Endothelial cell (in vitro differentiated cells): ENCODE data around the gene ZNF652. TPM values are rescaled to one million over a fixed set of nuclear protein-coding genes. Genes with fewer than 3 reads are reported as not detected.
"Not testable (repeated sequence)": the region's sequence is repeated elsewhere in the genome, so short reads cannot be mapped to it uniquely, and the experiment has no call there.

Source experiments
- DNase-seq: peaks from one replicate; pipeline ENCODE4 v3.0.0; 2021; ENCODE audit warnings: low spot score
- H3K27ac Mint-ChIP-seq: one replicate; pipeline ENCODE4 v1.8.0; 2021; ENCODE audit warnings: mixed read lengths, inconsistent platforms; ENCODE audit not compliant: unreplicated experiment
- H3K27me3 Mint-ChIP-seq: one replicate; pipeline ENCODE4 v1.8.0; 2021; ENCODE audit warnings: mild to moderate bottlenecking, moderate library complexity, mixed read lengths, inconsistent platforms; ENCODE audit not compliant: unreplicated experiment
- H3K36me3 Mint-ChIP-seq: one replicate; pipeline ENCODE4 v1.8.0; 2021; ENCODE audit warnings: mild to moderate bottlenecking, low read depth, mixed read lengths, inconsistent platforms; ENCODE audit not compliant: unreplicated experiment
- H3K4me1 Mint-ChIP-seq: one replicate; pipeline ENCODE4 v1.8.0; 2021; ENCODE audit warnings: mild to moderate bottlenecking, mixed read lengths, inconsistent platforms; ENCODE audit not compliant: unreplicated experiment
- H3K4me3 Mint-ChIP-seq: one replicate; pipeline ENCODE4 v1.8.0; 2021; ENCODE audit warnings: mild to moderate bottlenecking, mixed read lengths, inconsistent platforms; ENCODE audit not compliant: unreplicated experiment
- H3K9me3 Mint-ChIP-seq: one replicate; pipeline ENCODE4 v1.8.0; 2021; ENCODE audit warnings: mixed read lengths, inconsistent platforms; ENCODE audit not compliant: unreplicated experiment
- total RNA-seq: library from RNA; stranded (reverse); fragmentation: NEBNext Ultra II Directional; extraction: Animal tissue kit (Norgen Biotek cat#: 25700); gene quantifications from one replicate; pipeline ENCODE4 v1.2.1, GENCODE V29; 2021; ENCODE audit not compliant: unreplicated experiment
- TF ChIP-seq, protein P1 (sequence below): fragments of 200-600 bp; sonication (generic); IDR thresholded peaks from one replicate; pipeline ENCODE4 v1.5.0; 2021; ENCODE audit warnings: antibody characterized with exemption; ENCODE audit not compliant: unreplicated experiment

The ZNF652 gene
- total RNA-seq, 1 donor from 2014 or later = 36.0 TPM

DNA sequence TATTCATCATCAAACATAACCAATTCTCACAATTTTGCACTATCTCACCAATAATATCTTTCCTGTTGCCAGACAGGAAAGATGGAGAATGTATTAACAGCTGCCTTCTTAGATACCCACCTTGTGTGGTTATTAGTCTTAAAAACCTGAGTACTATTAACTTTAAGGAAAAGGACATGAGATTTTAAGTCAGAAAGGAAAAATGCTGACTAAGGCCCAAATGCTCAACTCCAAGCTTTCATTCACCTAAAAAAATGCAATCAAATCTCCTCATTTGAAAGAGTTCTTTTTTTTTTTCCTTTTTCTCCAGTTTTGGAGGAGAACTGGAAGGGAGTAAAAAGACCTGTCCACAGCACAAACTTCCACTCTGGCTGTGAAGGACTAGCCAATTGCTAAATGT lies 70.1 kb downstream of the ZNF652 start:
- no peaks in the 10 kb centered on the region for H3K27me3 Mint-ChIP-seq
- TF ChIP-seq, protein P1, sequence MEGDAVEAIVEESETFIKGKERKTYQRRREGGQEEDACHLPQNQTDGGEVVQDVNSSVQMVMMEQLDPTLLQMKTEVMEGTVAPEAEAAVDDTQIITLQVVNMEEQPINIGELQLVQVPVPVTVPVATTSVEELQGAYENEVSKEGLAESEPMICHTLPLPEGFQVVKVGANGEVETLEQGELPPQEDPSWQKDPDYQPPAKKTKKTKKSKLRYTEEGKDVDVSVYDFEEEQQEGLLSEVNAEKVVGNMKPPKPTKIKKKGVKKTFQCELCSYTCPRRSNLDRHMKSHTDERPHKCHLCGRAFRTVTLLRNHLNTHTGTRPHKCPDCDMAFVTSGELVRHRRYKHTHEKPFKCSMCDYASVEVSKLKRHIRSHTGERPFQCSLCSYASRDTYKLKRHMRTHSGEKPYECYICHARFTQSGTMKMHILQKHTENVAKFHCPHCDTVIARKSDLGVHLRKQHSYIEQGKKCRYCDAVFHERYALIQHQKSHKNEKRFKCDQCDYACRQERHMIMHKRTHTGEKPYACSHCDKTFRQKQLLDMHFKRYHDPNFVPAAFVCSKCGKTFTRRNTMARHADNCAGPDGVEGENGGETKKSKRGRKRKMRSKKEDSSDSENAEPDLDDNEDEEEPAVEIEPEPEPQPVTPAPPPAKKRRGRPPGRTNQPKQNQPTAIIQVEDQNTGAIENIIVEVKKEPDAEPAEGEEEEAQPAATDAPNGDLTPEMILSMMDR = no peak
- no peak overlapping the region for H3K4me3 Mint-ChIP-seq
- peaks cover 4% of the 10 kb centered on the region for H3K4me1 Mint-ChIP-seq
- no peak overlapping the region for H3K27ac Mint-ChIP-seq
- no peaks in the 10 kb centered on the region for H3K36me3 Mint-ChIP-seq
- DNase-seq = no peak
- no peaks in the 10 kb centered on the region for H3K9me3 Mint-ChIP-seq

DNA sequence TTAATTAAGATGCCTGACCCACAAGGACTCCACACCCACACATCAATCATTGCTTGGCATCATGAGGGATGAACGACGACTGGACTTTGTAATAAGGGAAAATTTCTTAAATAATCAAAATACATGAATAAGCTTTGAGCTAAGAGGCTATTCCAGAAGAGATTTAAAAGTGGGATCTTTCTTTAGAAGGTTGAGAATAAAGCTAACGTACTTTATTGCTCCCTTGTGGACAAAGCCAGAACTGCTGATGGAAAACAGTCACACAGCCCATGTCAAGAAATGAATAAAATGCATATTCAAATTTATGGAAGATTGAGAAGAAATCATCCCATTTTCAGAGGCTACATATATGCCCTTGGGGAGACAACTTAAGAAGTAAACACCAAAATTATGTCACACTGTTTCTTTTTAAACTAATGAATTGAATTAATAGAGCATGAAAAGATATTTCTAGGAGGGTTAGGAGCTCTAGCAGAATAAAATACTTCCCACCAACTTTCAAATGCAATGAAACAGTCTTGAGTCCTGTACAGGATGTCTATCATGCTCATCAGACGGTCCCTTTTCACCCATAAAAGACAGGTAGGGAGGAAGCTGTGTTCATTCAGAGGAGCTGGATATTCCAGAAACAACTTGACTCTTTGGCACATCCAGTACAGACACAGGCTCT lies 71.2 kb downstream of the ZNF652 start:
- H3K36me3 Mint-ChIP-seq = no peaks in the 10 kb centered on the region
- peaks cover 4% of the 10 kb centered on the region for H3K4me1 Mint-ChIP-seq
- H3K27ac Mint-ChIP-seq = no peak overlapping the region
- TF ChIP-seq, protein P1 = peak; percentile 78
- H3K27me3 Mint-ChIP-seq = no peaks in the 10 kb centered on the region
- DNase-seq = peak; percentile 22
- H3K4me3 Mint-ChIP-seq = no peak overlapping the region
- H3K9me3 Mint-ChIP-seq = no peaks in the 10 kb centered on the region

DNA sequence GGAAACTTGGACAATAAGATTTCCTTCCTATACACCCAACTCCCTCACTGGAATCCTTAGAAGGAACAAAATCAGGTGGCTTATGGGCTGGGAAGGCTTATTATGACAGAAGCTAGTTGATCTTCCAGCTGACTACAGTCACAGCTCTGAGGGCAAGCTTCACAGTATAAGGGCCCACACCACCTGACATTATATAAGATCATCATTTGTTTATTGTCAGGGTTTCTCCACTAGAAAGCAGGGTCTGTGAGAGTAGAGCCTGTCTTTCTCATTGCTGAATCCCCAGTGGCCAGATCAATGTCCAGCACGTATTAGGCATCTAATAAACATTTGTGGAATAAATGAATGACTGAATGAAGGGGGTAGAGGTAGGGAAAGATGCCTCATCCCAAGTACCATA lies 73.7 kb downstream of the ZNF652 start:
- TF ChIP-seq, protein P1 = no peak
- no peaks in the 10 kb centered on the region for H3K27me3 Mint-ChIP-seq
- H3K27ac Mint-ChIP-seq = no peak overlapping the region
- peaks cover 4% of the 10 kb centered on the region for H3K4me1 Mint-ChIP-seq
- DNase-seq = no peak
- H3K9me3 Mint-ChIP-seq = no peaks in the 10 kb centered on the region
- no peak overlapping the region for H3K4me3 Mint-ChIP-seq
- no peaks in the 10 kb centered on the region for H3K36me3 Mint-ChIP-seq

DNA sequence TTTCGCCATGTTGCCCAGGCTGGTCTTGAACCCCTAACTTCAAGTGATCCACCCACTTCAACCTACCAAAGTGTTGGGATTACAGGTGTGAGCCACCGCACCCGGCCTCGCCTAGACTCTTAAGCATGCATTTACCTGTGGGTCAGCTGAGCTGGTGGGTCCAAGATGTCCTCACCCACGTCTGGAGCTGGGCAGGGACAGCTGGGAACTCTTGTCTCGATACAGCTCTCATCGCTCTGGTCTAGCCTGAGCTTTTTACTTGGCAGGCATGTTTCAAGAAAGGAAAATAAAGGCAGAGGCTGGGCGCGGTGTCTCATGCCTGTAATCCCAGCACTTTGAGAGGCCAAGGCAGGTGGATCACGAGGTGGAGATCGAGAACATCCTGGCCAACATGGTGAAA lies 74.6 kb downstream of the ZNF652 start:
- Mint-ChIP-seq H3K36me3 (no peaks in the 10 kb centered on the region), H3K4me1 (peaks cover 4% of the 10 kb centered on the region), H3K9me3 (no peaks in the 10 kb centered on the region), H3K4me3 (no peak overlapping the region), H3K27me3 (no peaks in the 10 kb centered on the region), H3K27ac (no peak overlapping the region)
- DNase-seq = no peak
- TF ChIP-seq, protein P1 = no peak

DNA sequence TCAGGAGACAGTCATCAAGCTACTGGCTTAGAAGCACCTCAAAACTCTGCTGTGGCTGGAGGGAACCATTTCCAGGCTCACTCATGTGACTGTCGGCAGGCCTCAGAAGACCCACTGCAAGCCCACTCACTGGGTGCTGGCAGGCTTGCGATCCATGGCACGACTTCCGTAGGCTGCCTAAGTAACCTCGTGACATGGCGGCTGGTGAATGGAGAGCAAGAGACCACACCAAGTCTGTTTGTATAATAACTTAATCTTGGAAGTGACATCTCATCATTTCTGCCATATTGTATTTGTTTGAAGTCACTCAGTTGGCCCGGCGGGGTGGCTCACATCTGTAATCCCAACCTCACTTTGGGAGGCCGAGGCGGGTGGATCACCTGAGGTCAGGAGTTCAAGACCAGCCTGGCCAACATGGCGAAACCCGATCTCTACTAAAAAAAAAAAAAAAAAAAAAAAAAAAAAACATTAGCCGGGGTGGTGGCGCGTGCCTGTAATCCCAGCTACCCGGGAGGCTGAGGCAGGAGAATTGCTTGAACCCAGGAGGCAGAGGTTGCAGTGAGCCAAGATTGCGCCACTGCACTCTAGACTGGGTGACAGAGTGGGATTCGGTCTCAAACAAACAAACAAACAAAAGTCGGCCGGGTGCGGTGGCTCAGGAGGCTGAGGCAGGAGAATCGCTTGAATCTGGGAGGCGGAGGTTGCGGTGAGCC lies 75.6 kb downstream of the ZNF652 start:
- H3K4me3 Mint-ChIP-seq, H3K27ac Mint-ChIP-seq, H3K4me1 Mint-ChIP-seq, H3K36me3 Mint-ChIP-seq, H3K27me3 Mint-ChIP-seq, DNase-seq, H3K9me3 Mint-ChIP-seq: not testable (repeated sequence)
